Lung (tissue), 12 donors: ENCODE data around the gene WDR64. TPM values are rescaled to one million over a fixed set of nuclear protein-coding genes. Genes with fewer than 3 reads are reported as not detected.

ENCODE experiments used
- ATAC-seq: fragments of 200-7000 bp; cut with Tn5 transposase; one replicate; pipeline ENCODE4 v1.9.1; 2020; ENCODE audit warnings: moderate number of reproducible peaks; ENCODE audit not compliant: insufficient read depth, low FRiP score
- DNase-seq, 3 donors: peaks; one replicate each; pipeline ENCODE4 v3.0.0-alpha.2; 2013 to 2017
- H3K27ac ChIP-seq, 2 donors: one replicate each; pipeline ENCODE4 v1.5.1; 2013; ENCODE audit warnings: mild to moderate bottlenecking in 2 of 2, moderate library complexity in 2 of 2, control low read depth in 1 of 2, inconsistent platforms in 1 of 2, low read depth in 1 of 2, low read length in 1 of 2
- H3K27me3 ChIP-seq, 3 donors: one replicate each; pipeline ENCODE4 v1.5.1; 2013; ENCODE audit warnings: low read length in 2 of 3; ENCODE audit not compliant: control insufficient read depth in 3 of 3, insufficient read depth in 3 of 3
- H3K36me3 ChIP-seq, 4 donors: one replicate each; pipeline ENCODE4 v1.5.1; 2013; ENCODE audit warnings: low read length in 4 of 4, mild to moderate bottlenecking in 1 of 4, moderate library complexity in 1 of 4; ENCODE audit not compliant: control insufficient read depth in 4 of 4, insufficient read depth in 4 of 4
- H3K4me1 ChIP-seq, 5 donors: one replicate each; pipeline ENCODE4 v1.5.1; 2013; ENCODE audit warnings: low read length in 5 of 5, mild to moderate bottlenecking in 2 of 5, moderate library complexity in 1 of 5; ENCODE audit not compliant: control insufficient read depth in 5 of 5, insufficient read depth in 5 of 5
- H3K4me3 ChIP-seq: one replicate; pipeline ENCODE4 v1.5.1; 2013; ENCODE audit warnings: mild to moderate bottlenecking, control low read depth, moderate library complexity
- H3K9ac ChIP-seq, 2 donors: one replicate each; pipeline ENCODE4 v1.5.1; 2013; ENCODE audit warnings: low read length in 2 of 2, control low read depth in 1 of 2; ENCODE audit not compliant: insufficient read depth in 1 of 2
- H3K9me3 ChIP-seq, 4 donors: one replicate each; pipeline ENCODE4 v1.5.1; 2013; ENCODE audit warnings: low read length in 3 of 4, mild to moderate bottlenecking in 1 of 4, moderate library complexity in 1 of 4; ENCODE audit not compliant: control insufficient read depth in 4 of 4, insufficient read depth in 3 of 4
- WGBS, 2 donors: extraction: QIAGEN DNeasy Blood & Tissue Kit; methylation state at CpG; one replicate each; pipeline ENCODE4 v1.1.7; 2013; 5-methylcytosine and 5-hydroxymethylcytosine counted together
- polyA plus RNA-seq, 2 donors: library from polyadenylated mRNA; stranded (reverse); fragments of 200-250 nt; gene quantifications; one replicate each; pipeline ENCODE4 v1.2.1, GENCODE V29; 2013
- total RNA-seq, 2 donors: library from RNA; depleted of rRNA in 1 of 2; stranded (reverse); fragments of >200 nt in 1 of 2; gene quantifications; one replicate each; pipeline ENCODE4 v1.2.1, GENCODE V29; 2014 to 2021
- TF ChIP-seq, protein P1 (sequence below): IDR thresholded peaks from 2 replicates; pipeline ENCODE4 v1.5.1; 2012; ENCODE audit warnings: mild to moderate bottlenecking; ENCODE audit errors: control extremely low read depth, extremely low read depth
- donor health status: control.
- donor health status: control.
- donor health status: Bipolar disorder and iron deficiency.
- donor health status: healthy.
- donor health status: DM: yes; HTN: yes; CAD: no.

The WDR64 gene
- total and polyA plus RNA-seq, 4 donors = not detected

DNA sequence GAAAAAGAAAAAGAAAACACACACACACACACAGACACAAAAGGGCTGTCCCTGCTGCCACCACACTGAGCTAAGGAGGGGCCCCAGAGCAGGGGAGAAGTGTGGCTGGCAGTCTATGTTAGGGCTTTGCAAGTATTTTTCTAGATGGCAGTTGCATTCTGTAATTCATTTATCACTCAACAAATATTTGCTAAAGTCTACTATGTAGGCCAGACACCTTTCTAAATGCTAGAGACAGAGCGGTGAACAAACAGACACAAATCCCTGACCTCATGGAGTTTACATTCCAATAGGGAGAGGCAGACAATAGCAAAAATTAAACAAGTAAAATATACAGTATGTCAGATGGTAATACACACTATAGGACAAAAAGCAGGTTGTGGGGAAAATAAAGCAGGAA, 20.2 kb downstream of the WDR64 start:
- DNase-seq = no peak
- 80 to 94% methylated on average over 1 of the region's 1 CpG for WGBS, 2 donors

DNA sequence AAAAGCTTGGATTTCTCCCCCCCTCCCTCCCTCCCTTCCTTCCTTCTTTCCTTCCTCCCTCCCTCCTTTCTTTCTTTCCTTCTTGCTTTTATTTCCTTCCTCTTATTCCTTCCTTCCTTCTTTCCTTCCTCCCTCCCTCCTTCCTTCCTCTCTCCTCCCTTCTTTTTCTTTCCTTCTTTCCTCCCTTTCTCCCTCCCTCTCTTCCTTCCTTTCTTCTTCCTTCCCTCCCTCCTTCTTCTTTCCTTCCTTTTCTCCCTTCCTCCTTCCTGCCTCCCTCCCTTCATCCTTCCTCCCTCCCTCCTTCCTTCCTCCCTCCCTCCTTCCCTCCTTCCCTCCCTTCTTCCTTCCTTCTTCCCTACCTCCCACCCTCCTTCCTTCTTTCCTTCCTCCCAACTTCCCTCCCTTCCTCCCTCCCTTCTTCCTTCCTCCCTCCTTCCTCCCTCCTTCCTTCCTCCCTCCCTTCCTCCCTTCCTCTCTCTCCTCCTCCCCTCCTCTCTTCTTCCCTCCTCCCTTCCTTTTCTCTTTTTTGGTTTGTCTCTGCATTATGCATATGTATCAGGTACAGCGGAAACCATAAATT, 22.8 kb downstream of the WDR64 start:
- Histone ChIP-seq H3K9me3 (no peaks in the 10 kb centered on the region), H3K27ac (no peak overlapping the region), H3K27me3 (peaks cover 0 to 4% (median 0%) of the 10 kb centered on the region in 3 donors), H3K4me1 (no peaks in the 10 kb centered on the region), H3K4me3 (no peak overlapping the region), H3K9ac (no peak overlapping the region), H3K36me3 (no peaks in the 10 kb centered on the region)
- 93 to 100% methylated on average over 1 of the region's 1 CpG for WGBS, 2 donors
- DNase-seq (no peak), ATAC-seq (no peak)
- TF ChIP-seq, protein P1, sequence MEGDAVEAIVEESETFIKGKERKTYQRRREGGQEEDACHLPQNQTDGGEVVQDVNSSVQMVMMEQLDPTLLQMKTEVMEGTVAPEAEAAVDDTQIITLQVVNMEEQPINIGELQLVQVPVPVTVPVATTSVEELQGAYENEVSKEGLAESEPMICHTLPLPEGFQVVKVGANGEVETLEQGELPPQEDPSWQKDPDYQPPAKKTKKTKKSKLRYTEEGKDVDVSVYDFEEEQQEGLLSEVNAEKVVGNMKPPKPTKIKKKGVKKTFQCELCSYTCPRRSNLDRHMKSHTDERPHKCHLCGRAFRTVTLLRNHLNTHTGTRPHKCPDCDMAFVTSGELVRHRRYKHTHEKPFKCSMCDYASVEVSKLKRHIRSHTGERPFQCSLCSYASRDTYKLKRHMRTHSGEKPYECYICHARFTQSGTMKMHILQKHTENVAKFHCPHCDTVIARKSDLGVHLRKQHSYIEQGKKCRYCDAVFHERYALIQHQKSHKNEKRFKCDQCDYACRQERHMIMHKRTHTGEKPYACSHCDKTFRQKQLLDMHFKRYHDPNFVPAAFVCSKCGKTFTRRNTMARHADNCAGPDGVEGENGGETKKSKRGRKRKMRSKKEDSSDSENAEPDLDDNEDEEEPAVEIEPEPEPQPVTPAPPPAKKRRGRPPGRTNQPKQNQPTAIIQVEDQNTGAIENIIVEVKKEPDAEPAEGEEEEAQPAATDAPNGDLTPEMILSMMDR = no peak

More for the DNA sequence above, 20.2 kb downstream of the WDR64 start:
- TF ChIP-seq, protein P1 = no peak
- no peak overlapping the region for H3K4me3 ChIP-seq
- no peaks in the 10 kb centered on the region for H3K36me3 ChIP-seq
- no peaks in the 10 kb centered on the region for H3K27me3 ChIP-seq
- no peaks in the 10 kb centered on the region for H3K4me1 ChIP-seq
- no peak for ATAC-seq
- H3K9ac ChIP-seq = no peak overlapping the region
- H3K9me3 ChIP-seq = no peaks in the 10 kb centered on the region
- no peak overlapping the region for H3K27ac ChIP-seq

DNA sequence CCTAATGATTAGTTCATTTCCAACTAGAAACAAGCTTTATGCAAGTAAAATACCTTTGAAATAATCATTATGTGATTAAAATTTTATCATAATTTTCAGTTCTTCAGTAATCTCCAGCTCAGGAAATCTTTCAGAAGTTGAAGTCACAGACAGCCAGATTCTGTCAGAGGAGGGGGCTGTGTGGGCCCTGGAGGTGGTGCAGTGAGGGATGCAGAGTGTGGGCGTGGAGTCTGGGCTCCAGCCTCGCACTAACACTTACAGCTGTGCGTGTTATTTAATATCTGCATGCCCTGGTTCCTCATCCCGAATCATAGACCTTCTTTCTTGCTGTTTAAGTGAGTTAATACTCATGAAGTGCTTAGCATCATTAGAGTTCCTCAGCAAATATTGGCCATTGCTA, 23.9 kb downstream of the WDR64 start:
- TF ChIP-seq, protein P1 = no peak
- H3K27me3 ChIP-seq = peaks cover 0 to 4% (median 0%) of the 10 kb centered on the region in 3 donors
- no peak overlapping the region for H3K9ac ChIP-seq
- no peak for DNase-seq
- WGBS, 2 donors = 69 to 79% methylated on average over 4 of the region's 4 CpGs
- H3K4me1 ChIP-seq = no peaks in the 10 kb centered on the region
- no peak overlapping the region for H3K4me3 ChIP-seq
- ATAC-seq = no peak
- H3K27ac ChIP-seq = no peak overlapping the region
- H3K9me3 ChIP-seq = no peaks in the 10 kb centered on the region
- no peaks in the 10 kb centered on the region for H3K36me3 ChIP-seq

DNA sequence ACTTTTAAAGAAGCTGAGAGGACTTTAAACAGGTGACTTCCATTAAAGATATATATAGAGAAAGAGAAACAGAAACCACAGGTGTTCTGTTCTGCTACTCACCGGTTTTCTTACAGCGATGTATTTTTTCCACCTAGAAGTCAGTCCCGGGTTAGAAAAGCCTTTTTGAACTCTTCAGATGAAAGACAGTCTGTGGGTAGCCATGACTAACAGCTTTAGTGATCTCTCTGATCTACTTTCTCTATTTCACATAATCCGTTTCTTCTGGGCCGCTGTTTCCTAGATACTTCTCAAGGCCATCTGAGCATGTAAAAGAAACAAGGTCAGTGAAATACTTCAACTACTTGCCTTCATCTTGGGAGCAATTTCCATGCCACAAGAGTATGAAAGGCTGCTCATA, 25.1 kb downstream of the WDR64 start:
- Histone ChIP-seq H3K9me3 (no peaks in the 10 kb centered on the region), H3K36me3 (no peaks in the 10 kb centered on the region), H3K4me3 (no peak overlapping the region), H3K4me1 (no peaks in the 10 kb centered on the region), H3K27ac (no peak overlapping the region), H3K9ac (no peak overlapping the region), H3K27me3 (peaks cover 0 to 4% (median 0%) of the 10 kb centered on the region in 3 donors)
- DNase-seq = no peak
- WGBS, 2 donors = 72 to 81% methylated on average over 5 of the region's 5 CpGs
- no peak for ATAC-seq
- TF ChIP-seq, protein P1 = no peak
